Measurements from ENCODE around the gene PUSL1. TPM values are rescaled to one million over a fixed set of nuclear protein-coding genes. Genes with fewer than 3 reads are reported as not detected.

PUSL1 gene
- total RNA-seq, 1 experiment from 2014 or later: 31.3 TPM

DNA sequence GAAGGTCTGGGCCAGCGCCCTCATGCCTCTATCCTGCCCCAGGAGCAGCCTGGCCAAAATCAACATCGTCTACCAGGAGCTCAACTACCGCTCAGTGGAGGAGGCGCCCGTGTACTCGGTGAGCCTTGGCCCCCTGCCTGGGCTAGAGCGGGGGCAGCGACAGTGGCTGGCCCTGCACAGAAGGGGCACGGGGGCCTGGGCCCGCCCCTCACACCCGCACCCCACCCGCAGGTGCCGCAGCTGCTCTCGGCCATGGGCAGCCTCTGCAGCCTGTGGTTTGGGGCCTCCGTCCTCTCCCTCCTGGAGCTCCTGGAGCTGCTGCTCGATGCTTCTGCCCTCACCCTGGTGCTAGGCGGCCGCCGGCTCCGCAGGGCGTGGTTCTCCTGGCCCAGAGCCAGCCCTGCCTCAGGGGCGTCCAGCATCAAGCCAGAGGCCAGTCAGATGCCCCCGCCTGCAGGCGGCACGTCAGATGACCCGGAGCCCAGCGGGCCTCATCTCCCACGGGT, 17.3 kb upstream of the PUSL1 start:
- intact Hi-C loops (cut with micrococcal nuclease; ENCODE audit: unreplicated experiment): loop anchor here (2.0 kb wide), 1 partner anchor 168 kb away; no protein-coding TSS in a partner anchor
- ChIA-PET CTCF (interaction anchor here (1.1 to 1.6 kb wide), 2 partner anchors 13 to 169 kb away, joined by 6 to 17 read pairs; no protein-coding TSS in a partner anchor), POLR2A (ENCODE audit: low non-redundant PET) (no interaction called here)
- BruUV-seq (replicated peaks): no TSS peak
- Histone ChIP-seq H3K4me3 (ENCODE audit: low read depth, low read length, poor library complexity, severe bottlenecking) (no peak overlapping the region), H3K4me1 (ENCODE audit: insufficient read depth, low read length, poor library complexity, severe bottlenecking) (no peaks in the 10 kb centered on the region), H3K27ac (ENCODE audit: low read depth, low read length, poor library complexity, severe bottlenecking) (no peak overlapping the region), H3K9me3 (ENCODE audit: low read depth, low read length, poor library complexity, severe bottlenecking) (no peaks in the 10 kb centered on the region), H3K36me3 (ENCODE audit: insufficient read depth, low read length, poor library complexity, severe bottlenecking) (peaks cover 3% of the 10 kb centered on the region), H3K27me3 (replicated peaks; ENCODE audit: insufficient read depth, low read depth, low read length, poor library complexity) (no peaks in the 10 kb centered on the region)
- no peak for DNase-seq (ENCODE audit: low spot score)
- TF ChIP-seq, protein P1, sequence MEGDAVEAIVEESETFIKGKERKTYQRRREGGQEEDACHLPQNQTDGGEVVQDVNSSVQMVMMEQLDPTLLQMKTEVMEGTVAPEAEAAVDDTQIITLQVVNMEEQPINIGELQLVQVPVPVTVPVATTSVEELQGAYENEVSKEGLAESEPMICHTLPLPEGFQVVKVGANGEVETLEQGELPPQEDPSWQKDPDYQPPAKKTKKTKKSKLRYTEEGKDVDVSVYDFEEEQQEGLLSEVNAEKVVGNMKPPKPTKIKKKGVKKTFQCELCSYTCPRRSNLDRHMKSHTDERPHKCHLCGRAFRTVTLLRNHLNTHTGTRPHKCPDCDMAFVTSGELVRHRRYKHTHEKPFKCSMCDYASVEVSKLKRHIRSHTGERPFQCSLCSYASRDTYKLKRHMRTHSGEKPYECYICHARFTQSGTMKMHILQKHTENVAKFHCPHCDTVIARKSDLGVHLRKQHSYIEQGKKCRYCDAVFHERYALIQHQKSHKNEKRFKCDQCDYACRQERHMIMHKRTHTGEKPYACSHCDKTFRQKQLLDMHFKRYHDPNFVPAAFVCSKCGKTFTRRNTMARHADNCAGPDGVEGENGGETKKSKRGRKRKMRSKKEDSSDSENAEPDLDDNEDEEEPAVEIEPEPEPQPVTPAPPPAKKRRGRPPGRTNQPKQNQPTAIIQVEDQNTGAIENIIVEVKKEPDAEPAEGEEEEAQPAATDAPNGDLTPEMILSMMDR (conservative IDR thresholded peaks at IDR 0.05; ENCODE audit: low read depth, low read length): no peak
- no peak for TF ChIP-seq EZH2 (IDR thresholded peaks at IDR 0.05; ENCODE audit: borderline replicate concordance, low read depth, low read length, poor library complexity, severe bottlenecking)

DNA sequence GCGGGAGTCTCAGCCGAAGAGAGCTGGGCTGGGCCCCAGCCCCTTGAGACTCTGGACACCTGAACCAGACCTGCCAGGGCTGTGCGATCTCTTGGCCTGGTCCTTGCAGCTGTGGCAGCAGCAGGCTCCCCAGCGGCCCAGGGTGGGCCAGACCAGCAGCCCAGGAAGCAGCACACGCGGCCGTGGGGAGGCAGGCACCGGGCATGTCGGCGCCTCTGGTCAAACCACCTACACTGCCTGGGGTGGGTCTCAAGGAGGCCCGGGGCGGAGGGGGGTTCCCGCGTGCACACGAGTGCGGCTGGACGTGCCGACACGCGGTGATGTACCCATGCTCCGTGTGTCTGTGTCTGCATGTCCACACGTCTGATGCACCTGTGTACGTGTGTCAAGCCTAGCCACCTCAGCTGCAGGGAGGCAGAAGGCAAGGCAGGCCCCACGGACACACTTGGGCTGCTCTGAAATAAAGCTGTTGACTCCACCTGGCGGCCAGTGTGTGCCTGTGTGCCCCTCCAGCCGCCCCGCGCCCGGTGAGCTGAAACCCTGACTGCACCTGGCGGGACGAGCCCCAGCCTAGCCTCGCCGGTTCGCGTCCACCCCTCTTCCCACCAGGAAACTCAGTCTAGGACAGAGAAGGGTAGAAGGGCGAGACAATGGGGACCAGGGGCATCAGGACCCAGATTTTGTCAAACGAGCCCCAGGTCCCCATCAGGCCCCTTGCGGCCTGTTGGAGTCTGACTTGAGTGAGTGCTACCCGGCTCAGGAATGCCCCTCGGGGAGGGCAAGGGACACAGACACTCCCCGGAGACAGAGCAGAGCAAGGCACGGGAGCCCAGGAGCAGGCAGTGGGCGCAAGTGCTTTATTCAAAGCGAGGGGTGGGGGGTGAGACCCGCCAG, 16.6 kb upstream of the PUSL1 start:
- no TSS peak for BruUV-seq (replicated peaks)
- peak; percentile 65 for DNase-seq (ENCODE audit: low spot score)
- no peak overlapping the region for H3K27ac ChIP-seq (ENCODE audit: low read depth, low read length, poor library complexity, severe bottlenecking)
- H3K27me3 ChIP-seq (replicated peaks; ENCODE audit: insufficient read depth, low read depth, low read length, poor library complexity): no peaks in the 10 kb centered on the region
- TF ChIP-seq EZH2 (IDR thresholded peaks at IDR 0.05; ENCODE audit: borderline replicate concordance, low read depth, low read length, poor library complexity, severe bottlenecking): no peak
- TF ChIP-seq, protein P1 (conservative IDR thresholded peaks at IDR 0.05; ENCODE audit: low read depth, low read length): peak; percentile 63
- peaks cover 3% of the 10 kb centered on the region for H3K36me3 ChIP-seq (ENCODE audit: insufficient read depth, low read length, poor library complexity, severe bottlenecking)
- CTCF ChIA-PET: interaction anchor here (0.7 to 1.6 kb wide), 3 partner anchors 13 to 169 kb away, joined by 3 to 17 read pairs (median 6); no protein-coding TSS in a partner anchor
- POLR2A ChIA-PET (ENCODE audit: low non-redundant PET): no interaction called here
- H3K4me1 ChIP-seq (ENCODE audit: insufficient read depth, low read length, poor library complexity, severe bottlenecking): no peaks in the 10 kb centered on the region
- H3K4me3 ChIP-seq (ENCODE audit: low read depth, low read length, poor library complexity, severe bottlenecking): no peak overlapping the region
- H3K9me3 ChIP-seq (ENCODE audit: low read depth, low read length, poor library complexity, severe bottlenecking): no peaks in the 10 kb centered on the region
- intact Hi-C loops (cut with micrococcal nuclease; ENCODE audit: unreplicated experiment): loop anchor here (2.0 kb wide), 1 partner anchor 169 kb away; no protein-coding TSS in a partner anchor

DNA sequence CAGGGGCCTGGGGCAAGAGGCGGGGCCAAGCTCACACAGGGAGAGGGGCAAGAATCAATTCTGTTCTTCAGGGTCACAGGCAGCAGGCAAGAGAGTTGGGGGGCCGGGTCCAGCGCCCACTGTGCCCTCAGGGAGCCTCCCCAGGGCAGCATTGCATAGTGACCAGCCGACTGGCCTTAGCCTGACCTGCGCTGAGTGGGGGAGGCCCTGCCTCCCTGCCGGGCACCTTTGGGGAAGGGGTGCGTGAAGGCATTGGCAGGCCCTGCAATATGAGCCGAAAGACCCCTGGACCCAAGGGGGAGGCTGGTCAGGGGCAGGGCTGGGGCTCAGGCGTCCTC, 16.0 kb upstream of the PUSL1 start:
- no peaks in the 10 kb centered on the region for H3K9me3 ChIP-seq (ENCODE audit: low read depth, low read length, poor library complexity, severe bottlenecking)
- H3K27me3 ChIP-seq (replicated peaks; ENCODE audit: insufficient read depth, low read depth, low read length, poor library complexity): no peaks in the 10 kb centered on the region
- TF ChIP-seq EZH2 (IDR thresholded peaks at IDR 0.05; ENCODE audit: borderline replicate concordance, low read depth, low read length, poor library complexity, severe bottlenecking): no peak
- TF ChIP-seq, protein P1 (conservative IDR thresholded peaks at IDR 0.05; ENCODE audit: low read depth, low read length): no peak
- ChIA-PET POLR2A (ENCODE audit: low non-redundant PET) (no interaction called here), CTCF (interaction anchor here (0.7 to 1.6 kb wide), 2 partner anchors 94 to 170 kb away, joined by 3 to 17 read pairs; no protein-coding TSS in a partner anchor)
- no peak overlapping the region for H3K27ac ChIP-seq (ENCODE audit: low read depth, low read length, poor library complexity, severe bottlenecking)
- H3K4me1 ChIP-seq (ENCODE audit: insufficient read depth, low read length, poor library complexity, severe bottlenecking): no peaks in the 10 kb centered on the region
- peaks cover 3% of the 10 kb centered on the region for H3K36me3 ChIP-seq (ENCODE audit: insufficient read depth, low read length, poor library complexity, severe bottlenecking)
- no TSS peak for BruUV-seq (replicated peaks)
- DNase-seq (ENCODE audit: low spot score): no peak
- H3K4me3 ChIP-seq (ENCODE audit: low read depth, low read length, poor library complexity, severe bottlenecking): no peak overlapping the region
- intact Hi-C loops (cut with micrococcal nuclease; ENCODE audit: unreplicated experiment): no loop called here
